ENCODE data around the gene DGAT2L6. TPM values are rescaled to one million over a fixed set of nuclear protein-coding genes. Genes with fewer than 3 reads are reported as not detected.

DGAT2L6 gene
- not detected in 2 replicates for total RNA-seq

GRCh38 chrX:70176938-70177533 is at the start of gene DGAT2L6:
Gene DGAT2L6, plus strand, starts transcription at chrX:70177483. Its CDS starts 100 bp downstream, at chrX:70177583.

GRCh38 chrX:70133303-70134115 is 43.8 kb upstream of the DGAT2L6 start, which contains the start of gene IGBP1:
Gene IGBP1, plus strand, starts transcription at chrX:70133447. Its CDS starts 501 bp downstream, at chrX:70133948.

GRCh38 chrX:70234355-70234754 is 57.1 kb downstream of the DGAT2L6 start, which contains the start of gene AWAT1:
Gene AWAT1, plus strand, starts transcription at chrX:70234655. Its CDS starts 41 bp downstream, at chrX:70234696.

Small RNAs within 50 kb of the gene (small RNA-seq; reads per million reads assigned to genes)
- gene RNA5SP507: 0.12 reads per million

Other genes starting within 250 kb of the DGAT2L6 start
- gene AWAT2, start 127.5 kb upstream of the DGAT2L6 start, total RNA-seq: not detected in 2 replicates
- gene OTUD6A, start 115.0 kb upstream of the DGAT2L6 start, total RNA-seq: not detected in 2 replicates
- 59.4 and 167 TPM in 2 replicates for gene IGBP1, start 44.0 kb upstream of the DGAT2L6 start, total RNA-seq
- gene AWAT1, start 57.2 kb downstream of the DGAT2L6 start, total RNA-seq: not detected in 2 replicates
- gene P2RY4, start 82.7 kb downstream of the DGAT2L6 start, total RNA-seq: under 0.01 and 0.43 TPM in 2 replicates
- not detected in 2 replicates for gene ARR3, start 90.9 kb downstream of the DGAT2L6 start, total RNA-seq
- gene RAB41, start 104.7 kb downstream of the DGAT2L6 start, total RNA-seq: not detected in 2 replicates
- 47.9 and 66.2 TPM in 2 replicates for gene PDZD11, start 112.4 kb downstream of the DGAT2L6 start, total RNA-seq
- gene KIF4A, start 112.6 kb downstream of the DGAT2L6 start, total RNA-seq: 2.7 and 4.1 TPM in 2 replicates
- 0.11 TPM in 1 of 2 replicates, not detected in the other for gene GDPD2, start 245.8 kb downstream of the DGAT2L6 start, total RNA-seq